GM18526 (cell line): ENCODE results near the gene MGAT4C.

Source experiments
- POLR2A ChIP-seq: IDR thresholded peaks from 3 replicates; pipeline ENCODE4 v1.6.1; 2011; ENCODE audit not compliant: insufficient read length; ENCODE audit errors: extremely low read depth

Gene MGAT4C

GRCh38 chr12:86247871-86248270 lies 8.3 kb downstream of the MGAT4C start:
- no peak for TF ChIP-seq POLR2A

- no peak for TF ChIP-seq POLR2A
Observed at GRCh38 chr12:86241600-86241999, 14.6 kb downstream of the MGAT4C start.

GRCh38 chr12:86234316-86234855 lies 21.8 kb downstream of the MGAT4C start:
- no peak for TF ChIP-seq POLR2A

GRCh38 chr12:86233126-86233525 lies 23.1 kb downstream of the MGAT4C start:
- no peak for TF ChIP-seq POLR2A

- TF ChIP-seq POLR2A, result no peak
Observed at GRCh38 chr12:86230516-86231146, 25.6 kb downstream of the MGAT4C start.

- TF ChIP-seq POLR2A, result no peak
Observed at GRCh38 chr12:86229772-86230171, 26.4 kb downstream of the MGAT4C start.

GRCh38 chr12:86228656-86229055 lies 27.5 kb downstream of the MGAT4C start:
- no peak for TF ChIP-seq POLR2A

- TF ChIP-seq POLR2A, result no peak
Observed at GRCh38 chr12:86226481-86226880, 29.7 kb downstream of the MGAT4C start.

- no peak for TF ChIP-seq POLR2A
Observed at GRCh38 chr12:86216591-86216990, 39.6 kb downstream of the MGAT4C start.

GRCh38 chr12:86213012-86213411 lies 43.2 kb downstream of the MGAT4C start:
- TF ChIP-seq POLR2A, result no peak

GRCh38 chr12:86198696-86199444 lies 57.3 kb downstream of the MGAT4C start:
- TF ChIP-seq POLR2A, result no peak

- TF ChIP-seq POLR2A, result no peak
Observed at GRCh38 chr12:86196465-86196864, 59.7 kb downstream of the MGAT4C start.

- no peak for TF ChIP-seq POLR2A
Observed at GRCh38 chr12:86194721-86195120, 61.5 kb downstream of the MGAT4C start.

GRCh38 chr12:86193931-86194330 lies 62.3 kb downstream of the MGAT4C start:
- no peak for TF ChIP-seq POLR2A

GRCh38 chr12:86188226-86188625 lies 68.0 kb downstream of the MGAT4C start:
- no peak for TF ChIP-seq POLR2A

GRCh38 chr12:86186449-86186848 lies 69.7 kb downstream of the MGAT4C start:
- TF ChIP-seq POLR2A, result no peak

GRCh38 chr12:86179855-86180254 lies 76.3 kb downstream of the MGAT4C start:
- no peak for TF ChIP-seq POLR2A

GRCh38 chr12:86174188-86174587 lies 82.0 kb downstream of the MGAT4C start:
- TF ChIP-seq POLR2A, result no peak
